Vagina (tissue), 2 donors: ENCODE results near the gene CFI.

Source experiments
- CTCF ChIP-seq, 3 experiments: fragments of 450-650 bp in 2 of 3; fragments of 200-600 bp in 1 of 3; sonication (generic) in 1 of 3; IDR thresholded peaks; one replicate each; pipeline ENCODE4 v1.5.1; 2017 to 2019; ENCODE audit warnings: antibody characterized with exemption in 3 of 3, mild to moderate bottlenecking in 2 of 3, moderate library complexity in 2 of 3
- POLR2A ChIP-seq, 2 donors: fragments of 450-650 bp; IDR thresholded peaks; one replicate each; pipeline ENCODE4 v1.6.1; 2017; ENCODE audit warnings: antibody characterized with exemption in 2 of 2, mild to moderate bottlenecking in 2 of 2, moderate library complexity in 2 of 2
- POLR2AphosphoS5 ChIP-seq, 2 donors: sonication (generic); formaldehyde crosslinking; IDR thresholded peaks; one replicate each; pipeline ENCODE4 v1.9.0; 2017; ENCODE audit warnings: antibody characterized with exemption in 2 of 2, mild to moderate bottlenecking in 2 of 2, low read depth in 1 of 2; ENCODE audit not compliant: insufficient read depth in 1 of 2

DNA sequence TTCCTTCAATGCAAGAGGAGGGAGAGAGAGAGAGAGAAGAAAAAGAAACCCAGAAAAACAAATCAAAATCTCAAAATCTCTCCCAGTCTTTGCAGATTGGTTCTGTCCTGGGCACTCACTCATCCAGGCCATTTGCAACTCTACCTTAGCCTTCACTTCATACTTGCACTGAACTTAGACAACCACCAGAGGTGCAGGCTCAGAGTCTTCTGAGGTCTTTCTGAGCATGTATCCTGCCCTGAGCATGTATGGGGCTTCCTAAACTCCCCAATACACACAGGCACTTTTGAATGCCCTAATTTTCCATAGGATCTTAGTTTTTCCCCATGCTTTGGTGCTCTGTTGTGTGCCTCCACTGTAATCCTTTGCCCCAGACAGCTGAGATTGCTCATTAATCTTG is 2.9 kb downstream of the CFI start:
- TF ChIP-seq CTCF (IDR thresholded peaks at IDR 0.05) (no peak), POLR2A (IDR thresholded peaks at IDR 0.05) (no peak), POLR2AphosphoS5 (IDR thresholded peaks at IDR 0.05; ENCODE audit: insufficient read depth in 1 of 2, low read depth in 1 of 2) (no peak)
